Peyer's patch (tissue), 4 donors: ENCODE results near the gene MEGF10. TPM values are rescaled to one million over a fixed set of nuclear protein-coding genes. Genes with fewer than 3 reads are reported as not detected.

ENCODE experiments used
- DNase-seq, 3 donors: peaks; one replicate each; pipeline ENCODE4 v3.0.0-alpha.2; 2017 to 2019
- H3K27ac ChIP-seq, 4 donors: fragments of 200-600 bp; sonication (generic); one replicate each; pipeline ENCODE4 v1.5.1; 2016 to 2019
- H3K27me3 ChIP-seq, 2 donors: fragments of 200-600 bp; sonication (generic); one replicate each; pipeline ENCODE4 v1.5.1; 2019
- H3K36me3 ChIP-seq, 3 donors: fragments of 200-600 bp; sonication (generic); one replicate each; pipeline ENCODE4 v1.5.1; 2016 to 2019
- H3K4me1 ChIP-seq, 4 donors: fragments of 200-600 bp; sonication (generic); one replicate each; pipeline ENCODE4 v1.5.1; 2016 to 2019
- H3K4me3 ChIP-seq, 4 donors: fragments of 200-600 bp; sonication (generic); 1 replicate in 3 of 4; 2 replicates in 1 of 4; pipeline ENCODE4 v1.5.1; 2016 to 2019; ENCODE audit warnings: mild to moderate bottlenecking in 1 of 4
- H3K9me3 ChIP-seq, 4 donors: fragments of 200-600 bp; sonication (generic); one replicate each; pipeline ENCODE4 v1.5.1; 2016 to 2019; ENCODE audit warnings: mild to moderate bottlenecking in 1 of 4
- CTCF ChIP-seq, 6 experiments: fragments of 450-650 bp in 4 of 6; fragments of 200-600 bp in 2 of 6; sonication (generic) in 1 of 6; IDR thresholded peaks; one replicate each; pipeline ENCODE4 v1.5.1; 2017 to 2019; ENCODE audit warnings: antibody characterized with exemption in 6 of 6, mild to moderate bottlenecking in 3 of 6, moderate library complexity in 1 of 6
- POLR2A ChIP-seq, 2 donors: fragments of 450-650 bp; IDR thresholded peaks; one replicate each; pipeline ENCODE4 v1.5.1; 2017; ENCODE audit warnings: antibody characterized with exemption in 2 of 2, mild to moderate bottlenecking in 2 of 2, moderate library complexity in 2 of 2
- total RNA-seq, 4 donors: library from RNA; depleted of rRNA; stranded (reverse); fragments of >200 nt; gene quantifications; one replicate each; pipeline ENCODE4 v1.1.0, GENCODE V29; 2016

MEGF10 gene
- total RNA-seq, 4 donors from 2014 or later: 0.13 to 2.5 (median 0.19) TPM; not detected in 1

- H3K9me3 ChIP-seq: no peaks in the 10 kb centered on the region
- no peak overlapping the region for H3K27ac ChIP-seq
- no peak for DNase-seq
- no peaks in the 10 kb centered on the region for H3K27me3 ChIP-seq
- no peaks in the 10 kb centered on the region for H3K4me1 ChIP-seq
- no peak overlapping the region for H3K4me3 ChIP-seq
- TF ChIP-seq POLR2A (IDR thresholded peaks at IDR 0.05) (no peak), CTCF (IDR thresholded peaks at IDR 0.05) (no peak)
- H3K36me3 ChIP-seq: no peaks in the 10 kb centered on the region
These were observed 113.6 kb downstream of the MEGF10 start for GRCh38 chr5:127404190-127404589.

GRCh38 chr5:127406326-127407121 is 115.9 kb downstream of the MEGF10 start:
- Histone ChIP-seq H3K9me3 (no peaks in the 10 kb centered on the region), H3K4me1 (no peaks in the 10 kb centered on the region), H3K27ac (no peak overlapping the region), H3K36me3 (no peaks in the 10 kb centered on the region), H3K27me3 (no peaks in the 10 kb centered on the region), H3K4me3 (no peak overlapping the region)
- no peak for TF ChIP-seq POLR2A (IDR thresholded peaks at IDR 0.05)
- TF ChIP-seq CTCF (IDR thresholded peaks at IDR 0.05): no peak
- no peak for DNase-seq

- no peak for DNase-seq
- TF ChIP-seq CTCF (IDR thresholded peaks at IDR 0.05) (no peak), POLR2A (IDR thresholded peaks at IDR 0.05) (no peak)
- H3K4me1 ChIP-seq: no peaks in the 10 kb centered on the region
- no peaks in the 10 kb centered on the region for H3K36me3 ChIP-seq
- no peaks in the 10 kb centered on the region for H3K27me3 ChIP-seq
- H3K4me3 ChIP-seq: no peak overlapping the region
- H3K9me3 ChIP-seq: no peaks in the 10 kb centered on the region
- H3K27ac ChIP-seq: no peak overlapping the region
These were observed 118.8 kb downstream of the MEGF10 start for GRCh38 chr5:127409246-127409917.

- Histone ChIP-seq H3K4me3 (no peak overlapping the region), H3K9me3 (no peaks in the 10 kb centered on the region), H3K27me3 (no peaks in the 10 kb centered on the region), H3K36me3 (no peaks in the 10 kb centered on the region), H3K27ac (no peak overlapping the region), H3K4me1 (no peaks in the 10 kb centered on the region)
- no peak for DNase-seq
- no peak for TF ChIP-seq CTCF (IDR thresholded peaks at IDR 0.05)
- no peak for TF ChIP-seq POLR2A (IDR thresholded peaks at IDR 0.05)
These were observed 119.5 kb downstream of the MEGF10 start for GRCh38 chr5:127409921-127410675.

GRCh38 chr5:127410959-127411358 is 120.4 kb downstream of the MEGF10 start:
- Histone ChIP-seq H3K4me3 (no peak overlapping the region), H3K27ac (no peak overlapping the region), H3K4me1 (no peaks in the 10 kb centered on the region), H3K27me3 (no peaks in the 10 kb centered on the region), H3K36me3 (no peaks in the 10 kb centered on the region), H3K9me3 (no peaks in the 10 kb centered on the region)
- TF ChIP-seq POLR2A (IDR thresholded peaks at IDR 0.05) (no peak), CTCF (IDR thresholded peaks at IDR 0.05) (no peak)
- no peak for DNase-seq
